Activated CD4-positive, alpha-beta T cell treated with anti-CD3 and anti-CD28 coated beads, Interleukin-2, Interleukin-6, amounts not matched to agents 100 ng/mL and 50 ng/mL, durations not matched to agents 16 hours and 8 hours (primary cell): ENCODE data around the gene KRTAP10-8.
"Not testable (repeated sequence)": the region's sequence is repeated elsewhere in the genome, so short reads cannot be mapped to it uniquely, and the experiment has no call there.

Experiments
- DNase-seq: peaks from one replicate; pipeline ENCODE4 v3.0.0-alpha.2; 2020

The KRTAP10-8 gene

DNA sequence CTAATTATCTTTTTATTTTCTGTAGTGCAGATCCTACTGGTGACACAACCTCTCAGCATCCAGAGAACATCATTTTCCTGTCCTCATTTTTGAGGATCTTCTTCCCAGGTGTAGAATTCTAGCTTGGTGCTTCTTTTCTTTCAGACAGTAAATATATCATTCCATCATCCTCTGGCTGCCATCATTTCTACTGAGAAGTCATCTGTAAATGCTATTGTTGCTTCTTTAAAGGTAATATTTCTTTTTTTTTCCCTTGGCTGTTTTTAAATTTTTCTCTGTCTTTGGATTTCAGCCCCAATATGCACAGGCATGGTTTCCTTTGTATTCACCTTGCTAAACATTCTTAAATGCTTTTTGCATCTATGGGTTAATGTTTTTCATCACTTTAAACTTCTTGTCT lies 11.7 kb downstream of the KRTAP10-8 start:
- DNase-seq: no peak

DNA sequence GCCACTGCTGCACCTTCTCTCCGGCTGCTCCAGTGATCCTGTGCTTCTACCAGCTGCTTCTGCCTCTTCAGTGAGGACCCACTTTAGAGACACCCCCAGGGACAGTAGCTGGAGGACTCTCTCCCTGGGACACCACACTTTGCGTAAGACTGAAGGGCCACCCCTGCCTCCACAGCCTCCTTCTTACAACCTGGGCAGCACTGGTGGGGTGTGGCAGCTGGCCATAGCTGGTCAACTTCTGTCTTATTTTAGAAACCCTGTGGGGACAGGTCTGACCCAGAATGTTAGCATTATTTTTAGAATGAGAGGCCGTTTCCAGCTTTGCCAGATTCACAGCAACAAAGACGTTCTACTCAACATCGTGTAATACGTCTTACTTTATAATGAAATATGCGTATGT lies 13.9 kb downstream of the KRTAP10-8 start:
- no peak for DNase-seq

DNA sequence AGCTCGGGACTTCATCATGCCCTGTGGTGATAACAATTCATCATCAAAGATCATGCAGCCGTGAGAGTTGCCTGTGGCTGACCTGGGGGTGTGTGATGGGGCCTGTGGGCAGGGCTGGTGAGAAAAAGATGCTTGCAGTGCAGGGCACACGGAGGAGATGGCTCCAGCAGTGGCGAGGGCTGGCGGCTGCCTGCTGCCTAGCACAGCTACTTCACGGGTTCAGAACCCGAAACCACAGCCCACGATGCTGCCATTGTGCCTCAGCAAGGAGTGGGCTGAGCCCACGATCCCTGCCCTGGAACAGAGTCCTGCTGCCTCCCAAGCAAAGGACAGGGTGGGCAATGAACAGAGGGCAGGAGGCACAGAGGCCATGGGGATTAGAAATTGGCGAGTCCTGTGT lies 14.4 kb downstream of the KRTAP10-8 start:
- DNase-seq: no peak

DNA sequence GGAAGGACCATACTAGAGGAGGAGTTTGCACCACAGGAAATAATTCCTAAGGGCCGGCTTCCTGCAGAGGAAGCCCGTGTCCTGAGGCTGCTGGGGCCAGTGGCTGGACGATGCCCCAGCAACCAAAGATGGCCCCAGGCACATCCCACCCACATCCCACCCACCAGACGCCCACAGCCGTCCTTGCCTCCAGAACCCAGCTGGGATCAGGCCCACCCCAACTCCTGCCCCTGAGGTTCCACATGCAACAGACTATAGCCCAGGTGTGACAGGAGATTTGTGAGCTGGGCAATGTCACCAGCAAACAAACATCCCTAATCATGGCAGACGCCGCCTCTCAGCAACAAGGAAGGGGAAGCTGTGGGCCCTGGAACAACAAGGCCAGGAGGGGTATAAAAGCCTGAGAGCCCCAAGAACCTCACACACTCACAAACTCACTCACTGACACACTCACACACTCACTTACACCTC lies 14.8 kb downstream of the KRTAP10-8 start, which contains the start of gene KRTAP10-9:
Gene KRTAP10-9 (plus strand): TSS at position 421 of the 471 bp plus-strand sequence. CDS start 79 bp downstream, outside the sequence.
- DNase-seq: no peak

DNA sequence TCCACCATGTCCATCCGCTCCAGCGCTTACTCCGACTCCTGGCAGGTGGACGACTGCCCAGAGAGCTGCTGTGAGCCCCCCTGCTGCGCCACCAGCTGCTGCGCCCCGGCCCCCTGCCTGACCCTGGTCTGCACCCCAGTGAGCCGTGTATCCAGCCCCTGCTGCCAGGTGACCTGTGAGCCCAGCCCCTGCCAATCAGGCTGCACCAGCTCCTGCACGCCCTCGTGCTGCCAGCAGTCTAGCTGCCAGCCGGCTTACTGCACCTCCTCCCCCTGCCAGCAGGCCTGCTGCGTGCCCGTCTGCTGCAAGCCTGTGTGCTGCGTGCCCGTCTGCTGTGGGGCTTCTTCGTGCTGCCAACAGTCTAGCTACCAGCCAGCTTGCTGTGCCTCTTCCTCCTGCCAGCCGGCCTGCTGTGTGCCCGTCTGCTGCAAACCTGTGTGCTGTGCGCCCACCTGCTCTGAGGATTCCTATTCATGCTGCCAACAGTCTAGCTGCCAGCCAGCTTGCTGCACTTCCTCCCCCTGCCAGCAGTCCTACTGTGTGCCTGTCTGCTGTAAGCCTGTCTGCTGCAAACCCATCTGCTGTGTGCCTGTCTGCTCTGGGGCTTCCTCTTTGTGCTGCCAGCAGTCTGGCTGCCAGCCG lies 15.4 kb downstream of the KRTAP10-8 start:
- not testable (repeated sequence) for DNase-seq

DNA sequence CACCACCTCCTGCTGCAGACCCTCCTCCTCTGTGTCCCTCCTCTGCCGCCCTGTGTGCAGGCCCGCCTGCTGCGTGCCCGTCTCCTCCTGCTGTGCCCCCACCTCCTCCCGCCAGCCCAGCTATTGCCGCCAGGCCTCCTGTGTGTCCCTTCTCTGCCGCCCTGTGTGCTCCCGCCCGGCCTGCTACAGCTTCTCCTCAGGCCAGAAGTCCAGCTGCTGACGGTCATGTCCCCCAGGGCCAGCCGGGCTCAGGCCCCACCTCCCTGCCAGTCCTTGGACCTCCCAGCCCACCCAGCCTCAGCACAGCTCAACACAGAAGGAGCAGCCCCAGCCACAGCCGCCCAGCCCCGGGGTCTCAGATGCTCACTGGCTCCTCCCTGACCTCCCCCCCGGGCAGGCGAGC lies 16.0 kb downstream of the KRTAP10-8 start:
- not testable (repeated sequence) for DNase-seq

DNA sequence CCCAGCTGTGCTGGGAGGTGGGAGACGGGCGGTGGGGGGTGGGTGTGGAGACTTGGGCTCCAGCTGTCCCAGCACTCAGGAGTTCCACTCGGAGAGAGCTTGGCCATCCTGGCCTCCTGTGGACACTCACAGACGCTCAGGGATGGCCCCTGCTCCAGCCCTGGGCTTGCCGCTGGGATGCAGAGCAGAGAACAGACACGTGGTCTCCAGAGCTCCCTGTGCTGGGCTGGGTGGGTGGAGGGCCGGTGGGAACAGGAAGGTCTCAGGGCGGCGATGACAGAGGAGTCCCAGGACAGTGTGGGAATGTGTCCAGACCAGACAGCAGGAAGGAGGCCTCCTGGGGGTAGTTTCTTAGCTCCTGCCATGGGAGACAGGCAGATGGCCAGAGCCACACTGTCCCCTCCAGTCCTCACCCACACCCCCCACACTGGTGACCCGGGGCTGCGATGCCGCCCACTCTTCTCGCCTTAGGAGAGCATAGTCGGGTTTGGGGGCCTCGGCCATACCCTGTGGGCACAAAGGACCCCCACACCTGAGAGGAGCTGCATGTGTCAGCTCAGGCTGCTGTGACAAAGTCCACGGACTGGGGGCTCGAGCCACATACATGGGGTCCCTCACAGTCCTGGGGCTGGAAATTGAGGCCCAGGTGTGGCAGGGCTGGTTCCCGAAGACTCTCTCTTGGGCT lies 17.0 kb downstream of the KRTAP10-8 start:
- no peak for DNase-seq

DNA sequence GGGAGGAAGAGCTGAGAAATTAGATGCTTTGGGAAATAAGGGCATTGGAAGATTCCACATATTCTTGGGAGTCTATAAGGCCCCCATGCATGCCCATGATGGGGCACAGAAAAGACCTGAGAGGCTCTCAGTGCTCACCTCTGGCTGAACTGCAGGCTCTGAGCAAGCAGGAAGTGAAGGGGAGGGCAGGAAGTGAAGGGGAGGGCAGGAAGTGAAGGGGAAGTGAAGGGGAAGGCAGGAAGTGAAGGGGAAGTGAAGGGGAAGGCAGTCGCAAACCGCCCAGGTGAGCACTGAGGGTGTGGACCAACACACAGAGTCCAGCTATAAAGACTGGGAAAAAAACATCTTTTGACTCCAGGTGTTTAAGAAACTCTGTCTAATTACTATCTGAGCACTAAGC lies 18.6 kb downstream of the KRTAP10-8 start:
- DNase-seq: no peak

DNA sequence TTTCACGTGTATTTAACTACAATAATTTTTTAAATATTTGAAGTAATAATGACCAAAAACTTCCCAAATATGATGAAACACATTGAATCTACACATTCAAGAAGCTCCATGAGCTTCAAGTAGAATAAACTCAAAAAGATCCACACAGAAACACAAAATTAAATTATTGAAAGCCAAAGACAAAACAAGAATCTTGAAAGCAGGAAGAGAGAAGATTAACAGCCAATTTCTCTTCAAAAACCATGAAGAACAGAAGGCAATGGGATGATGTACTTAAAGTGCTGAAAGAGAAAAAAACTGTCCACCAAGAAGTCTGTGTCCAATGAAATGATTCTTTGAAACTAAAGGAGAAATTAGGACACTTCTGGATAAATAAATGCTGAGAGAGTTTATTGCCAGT lies 20.2 kb downstream of the KRTAP10-8 start:
- no peak for DNase-seq

DNA sequence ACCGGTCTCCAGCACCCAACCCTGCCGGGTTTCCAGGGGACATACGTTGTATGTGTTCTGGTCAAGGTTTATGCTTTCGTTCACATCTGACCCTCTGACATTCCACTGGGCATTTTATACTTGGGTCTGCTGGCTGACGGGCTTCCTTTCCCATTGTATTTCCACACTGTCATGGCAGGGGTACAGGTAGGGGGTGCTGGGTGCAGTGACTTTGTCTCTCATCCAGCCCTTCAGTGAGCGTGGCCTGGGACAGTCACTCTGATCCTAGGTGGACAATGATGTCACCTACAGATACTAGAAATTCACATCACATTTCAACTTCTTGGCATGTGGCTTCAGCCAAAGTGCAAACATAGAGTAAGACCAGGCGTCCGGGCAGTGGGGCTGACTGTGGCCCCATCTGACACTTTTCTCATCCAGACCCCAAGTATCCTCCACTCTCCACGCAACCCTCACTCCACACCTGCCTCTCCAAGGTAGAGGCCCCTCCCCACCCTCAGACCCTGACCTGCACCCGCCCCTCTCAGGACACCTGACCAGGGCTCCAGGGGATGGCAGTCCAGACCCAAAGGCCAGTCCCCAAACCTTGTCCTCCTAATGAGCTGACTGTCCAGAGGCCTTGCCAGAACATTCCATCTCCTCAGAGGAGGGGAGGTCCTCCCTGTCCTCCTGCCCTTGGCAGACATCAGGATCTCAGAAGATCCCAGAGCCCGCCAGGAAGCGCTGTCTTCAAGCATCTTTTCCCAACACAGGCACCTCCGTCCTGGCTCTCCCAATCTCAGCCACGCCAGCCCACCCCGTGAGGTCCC lies 24.5 kb downstream of the KRTAP10-8 start:
- DNase-seq: no peak

DNA sequence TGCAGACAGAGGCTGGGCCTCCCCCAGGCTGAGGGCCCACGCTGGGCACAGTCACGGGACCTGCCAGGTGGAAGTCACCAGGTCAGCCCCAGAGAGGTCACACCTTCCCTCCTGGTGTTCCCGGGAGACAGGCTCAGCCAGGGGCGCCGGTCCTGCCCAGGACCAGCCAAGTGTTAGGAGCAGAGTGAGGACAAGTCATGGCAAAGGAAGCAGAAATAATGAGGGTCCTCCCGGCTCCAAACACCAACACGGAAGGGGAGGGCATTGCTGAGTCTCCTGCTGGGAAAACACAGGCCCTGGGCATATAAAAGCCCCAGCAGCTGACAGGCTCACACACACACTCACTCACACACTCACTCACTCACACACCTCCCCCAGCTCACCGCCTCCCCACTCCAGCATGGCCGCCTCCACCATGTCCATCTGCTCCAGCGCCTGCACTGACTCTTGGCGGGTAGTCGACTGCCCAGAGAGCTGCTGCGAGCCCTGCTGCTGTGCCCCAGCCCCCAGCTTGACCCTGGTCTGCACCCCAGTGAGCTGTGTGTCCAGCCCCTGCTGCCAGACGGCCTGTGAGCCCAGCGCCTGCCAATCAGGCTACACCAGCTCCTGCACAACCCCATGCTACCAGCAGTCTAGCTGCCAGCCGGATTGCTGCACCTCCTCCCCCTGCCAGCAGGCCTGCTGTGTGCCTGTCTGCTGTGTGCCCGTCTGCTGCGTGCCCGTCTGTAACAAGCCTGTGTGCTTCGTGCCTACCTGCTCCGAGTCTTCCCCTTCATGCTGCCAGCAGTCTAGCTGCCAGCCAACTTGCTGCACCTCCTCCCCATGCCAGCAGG lies 25.4 kb downstream of the KRTAP10-8 start, which contains the start of gene KRTAP10-10:
Gene KRTAP10-10 (plus strand): TSS at position 339 of the 833 bp plus-strand sequence. CDS start 62 bp downstream, at position 401.
- DNase-seq: no peak

DNA sequence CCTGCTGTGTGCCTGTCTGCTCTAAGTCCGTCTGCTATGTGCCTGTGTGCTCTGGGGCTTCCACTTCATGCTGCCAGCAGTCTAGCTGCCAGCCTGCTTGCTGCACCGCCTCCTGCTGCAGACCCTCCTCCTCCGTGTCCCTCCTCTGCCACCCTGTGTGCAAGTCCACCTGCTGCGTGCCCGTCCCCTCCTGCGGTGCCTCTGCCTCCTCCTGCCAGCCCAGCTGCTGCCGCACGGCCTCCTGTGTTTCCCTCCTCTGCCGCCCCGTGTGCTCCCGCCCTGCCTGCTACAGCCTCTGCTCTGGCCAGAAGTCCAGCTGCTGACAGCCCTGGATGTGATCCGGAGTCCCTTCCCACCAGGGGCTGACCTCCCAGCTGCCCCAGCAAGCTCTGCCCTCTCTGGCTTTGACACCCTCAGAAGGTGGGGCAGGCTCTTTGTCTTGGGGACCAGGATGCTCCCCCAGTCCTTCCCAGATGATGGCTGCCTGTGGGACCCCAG lies 26.0 kb downstream of the KRTAP10-8 start:
- not testable (repeated sequence) for DNase-seq

DNA sequence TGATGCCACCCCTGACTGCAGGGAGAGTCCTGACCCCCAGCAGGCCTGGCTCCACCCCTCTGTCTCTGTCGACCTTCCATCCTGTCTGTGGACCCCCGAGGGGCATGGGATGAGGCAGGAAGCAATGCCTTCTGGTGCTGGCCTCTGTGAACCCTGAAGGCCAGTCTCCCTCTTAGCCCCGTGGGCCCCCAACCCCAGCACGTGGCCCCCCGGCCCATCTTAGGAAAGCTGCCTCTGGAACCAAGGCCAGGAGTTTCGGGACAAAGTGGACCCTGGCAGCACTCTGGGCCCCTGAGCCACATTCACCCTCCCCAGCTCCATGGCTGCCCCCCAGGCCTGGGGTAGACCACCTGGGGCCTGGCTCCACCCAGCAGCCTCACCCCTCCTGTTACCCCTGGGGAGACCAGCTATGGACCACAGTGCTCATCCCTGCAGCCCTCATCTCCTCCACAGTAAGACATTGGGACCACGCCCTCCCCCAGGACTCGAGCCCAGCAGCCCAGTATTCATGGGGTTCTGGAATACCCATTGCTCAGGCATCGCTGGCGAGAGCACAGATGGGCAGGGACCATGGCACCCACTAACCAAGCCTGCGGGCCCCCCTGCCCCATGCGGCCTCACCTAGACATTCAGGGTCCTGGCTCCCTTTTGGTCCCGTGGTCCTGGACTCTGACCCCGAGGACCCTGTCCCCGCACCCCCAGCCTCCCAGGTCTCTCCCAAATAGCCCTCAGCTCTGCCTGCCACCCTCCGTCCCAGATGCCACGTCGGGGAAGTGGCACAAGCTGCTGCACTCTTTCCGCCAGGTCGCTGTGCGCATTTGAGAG lies 26.8 kb downstream of the KRTAP10-8 start:
- not testable (repeated sequence) for DNase-seq

DNA sequence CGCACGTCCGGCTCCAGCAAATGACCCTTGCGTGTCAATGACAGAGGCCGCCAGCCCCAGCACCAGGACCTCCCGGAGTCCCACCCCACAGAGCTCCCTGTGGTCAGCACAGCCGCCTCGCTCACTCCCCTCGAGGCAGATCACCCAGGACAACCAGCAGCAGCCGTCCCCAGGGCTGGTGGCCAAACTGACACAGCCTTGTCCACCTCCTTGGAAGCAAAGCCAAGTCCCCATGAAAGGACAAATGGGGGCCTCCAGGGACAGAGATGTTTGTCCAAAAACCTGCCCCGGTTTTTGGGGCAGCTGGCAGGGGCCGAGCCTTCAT lies 27.4 kb downstream of the KRTAP10-8 start:
- no peak for DNase-seq

DNA sequence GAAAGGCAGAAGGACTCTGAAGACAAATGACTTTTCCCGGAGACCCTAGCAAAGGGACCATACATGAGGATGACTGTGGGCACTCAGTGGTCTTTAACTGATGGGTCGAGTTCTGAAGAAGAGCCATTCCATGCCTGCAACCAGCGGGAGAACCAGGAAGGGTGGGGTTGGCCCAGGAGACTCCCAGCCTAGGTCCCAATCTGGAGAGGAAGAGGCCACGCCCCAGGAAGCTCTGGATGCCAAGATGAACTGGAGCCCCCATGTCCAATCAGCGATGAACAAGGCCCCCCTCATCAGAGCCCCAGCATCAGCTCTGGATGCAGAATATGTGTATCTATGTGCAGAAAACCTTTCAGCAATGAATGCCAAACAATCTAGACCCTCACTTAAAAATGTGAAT lies 28.9 kb downstream of the KRTAP10-8 start:
- DNase-seq: no peak

DNA sequence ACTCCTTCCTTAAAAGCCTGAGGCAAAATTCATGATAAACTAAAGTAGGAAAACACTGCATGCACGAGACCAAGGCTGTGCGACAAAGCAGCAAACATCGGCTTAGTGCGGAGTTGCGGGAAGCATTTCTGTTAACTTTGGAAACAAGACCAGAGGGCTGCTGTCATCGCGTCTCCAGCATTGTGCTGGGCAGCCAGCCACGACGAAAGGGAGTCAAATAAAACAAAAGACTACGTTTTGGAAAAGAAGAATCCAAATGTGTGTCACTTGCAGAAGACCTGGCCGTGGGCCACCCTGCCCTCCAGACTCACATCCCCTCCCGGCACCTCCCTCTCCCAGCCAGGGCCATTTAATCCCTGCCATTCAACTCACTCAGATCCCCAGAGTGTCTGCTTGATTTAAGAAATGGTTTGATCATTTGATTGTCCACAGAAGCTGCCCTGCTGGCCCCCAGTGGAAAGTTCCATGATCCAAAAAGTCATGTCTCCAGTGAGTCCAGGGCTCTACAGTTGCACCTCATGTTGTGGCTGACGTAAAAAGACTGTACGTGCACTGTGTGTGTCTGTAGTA lies 31.9 kb downstream of the KRTAP10-8 start:
- DNase-seq: no peak

DNA sequence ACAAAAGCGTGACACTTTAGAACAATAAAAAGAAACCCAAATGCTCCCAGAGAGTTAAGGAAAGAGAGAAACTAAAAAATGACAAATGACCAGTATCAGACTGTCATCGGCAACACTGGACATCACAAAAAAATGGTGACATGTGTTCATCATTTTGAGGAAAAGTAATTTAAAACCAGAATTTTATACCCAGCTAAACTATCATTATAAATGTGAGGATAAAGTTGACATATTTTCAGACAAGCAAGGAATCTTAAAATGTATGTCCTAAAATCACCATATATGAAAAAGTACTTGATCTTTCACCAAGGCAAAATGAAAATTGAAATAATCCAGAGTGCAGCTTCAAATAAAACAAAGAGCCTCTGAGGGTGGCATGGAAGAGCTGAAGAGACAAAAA lies 33.0 kb downstream of the KRTAP10-8 start:
- no peak for DNase-seq

DNA sequence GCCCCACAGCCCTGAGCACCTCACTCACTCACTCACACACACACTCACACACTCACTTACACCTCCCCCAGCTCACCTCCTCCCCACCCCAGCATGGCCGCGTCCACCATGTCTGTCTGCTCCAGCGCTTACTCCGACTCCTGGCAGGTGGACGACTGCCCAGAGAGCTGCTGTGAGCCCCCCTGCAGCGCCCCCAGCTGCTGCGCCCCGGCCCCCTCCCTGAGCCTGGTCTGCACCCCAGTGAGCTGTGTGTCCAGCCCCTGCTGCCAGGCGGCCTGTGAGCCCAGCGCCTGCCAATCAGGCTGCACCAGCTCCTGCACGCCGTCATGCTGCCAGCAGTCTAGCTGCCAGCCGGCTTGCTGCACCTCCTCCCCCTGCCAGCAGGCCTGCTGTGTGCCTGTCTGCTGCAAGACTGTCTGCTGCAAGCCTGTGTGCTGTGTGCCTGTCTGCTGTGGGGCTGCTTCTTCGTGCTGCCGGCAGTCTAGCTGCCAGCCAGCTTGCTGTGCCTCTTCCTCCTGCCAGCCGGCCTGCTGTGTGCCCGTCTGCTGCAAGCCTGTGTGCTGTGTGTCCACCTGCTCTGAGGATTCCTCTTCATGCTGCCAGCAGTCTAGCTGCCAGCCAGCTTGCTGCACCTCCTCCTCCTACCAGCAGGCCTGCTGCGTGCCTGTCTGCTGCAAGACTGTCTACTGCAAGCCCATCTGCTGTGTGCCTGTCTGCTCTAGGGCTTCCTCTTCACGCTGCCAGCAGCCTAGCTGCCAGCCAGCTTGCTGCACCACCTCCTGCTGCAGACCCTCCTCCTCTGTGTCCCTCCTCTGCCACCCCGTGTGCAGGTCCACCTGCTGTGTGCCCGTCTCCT lies 34.7 kb downstream of the KRTAP10-8 start, which contains the start of gene KRTAP10-11:
Gene KRTAP10-11 (plus strand): TSS at position 49 of the 856 bp plus-strand sequence. CDS start 45 bp downstream, at position 94.
- DNase-seq: not testable (repeated sequence)

DNA sequence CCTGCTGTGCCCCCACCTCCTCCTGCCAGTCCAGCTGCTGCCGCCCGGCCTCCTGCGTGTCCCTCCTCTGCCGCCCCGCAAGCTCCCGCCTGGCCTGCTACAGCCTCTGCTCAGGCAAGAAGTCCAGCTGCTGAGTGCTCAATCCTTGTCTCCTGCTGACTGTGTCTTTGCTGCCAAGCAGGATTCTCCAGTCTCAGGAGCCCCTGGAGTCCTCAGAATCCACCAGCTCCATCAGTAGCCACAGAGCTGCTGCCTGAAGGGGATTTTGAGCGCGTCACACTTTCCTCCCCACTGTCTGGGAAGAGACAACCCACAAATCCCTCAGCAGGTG lies 35.3 kb downstream of the KRTAP10-8 start:
- no peak for DNase-seq
